GM12875 (cell line): ENCODE results near the gene NFATC1.
A peak's percentile ranks its signal among the peaks of the same experiment; 100 is the strongest.

Experiments
- H3K4me3 ChIP-seq: one replicate; pipeline ENCODE4 v1.5.1; 2011; ENCODE audit warnings: low read depth, low read length, control low read depth
- CTCF ChIP-seq: IDR thresholded peaks from 2 replicates; pipeline ENCODE4 v1.5.1; 2011; ENCODE audit warnings: low read depth, mild to moderate bottlenecking, control low read depth, inconsistent platforms, low read length, moderate library complexity, borderline replicate concordance; ENCODE audit not compliant: insufficient read depth

NFATC1 gene

GRCh38 chr18:79395308-79395640, 456 bp upstream of the NFATC1 start:
- H3K4me3 ChIP-seq = no peak overlapping the region
- no peak for TF ChIP-seq CTCF

DNA sequence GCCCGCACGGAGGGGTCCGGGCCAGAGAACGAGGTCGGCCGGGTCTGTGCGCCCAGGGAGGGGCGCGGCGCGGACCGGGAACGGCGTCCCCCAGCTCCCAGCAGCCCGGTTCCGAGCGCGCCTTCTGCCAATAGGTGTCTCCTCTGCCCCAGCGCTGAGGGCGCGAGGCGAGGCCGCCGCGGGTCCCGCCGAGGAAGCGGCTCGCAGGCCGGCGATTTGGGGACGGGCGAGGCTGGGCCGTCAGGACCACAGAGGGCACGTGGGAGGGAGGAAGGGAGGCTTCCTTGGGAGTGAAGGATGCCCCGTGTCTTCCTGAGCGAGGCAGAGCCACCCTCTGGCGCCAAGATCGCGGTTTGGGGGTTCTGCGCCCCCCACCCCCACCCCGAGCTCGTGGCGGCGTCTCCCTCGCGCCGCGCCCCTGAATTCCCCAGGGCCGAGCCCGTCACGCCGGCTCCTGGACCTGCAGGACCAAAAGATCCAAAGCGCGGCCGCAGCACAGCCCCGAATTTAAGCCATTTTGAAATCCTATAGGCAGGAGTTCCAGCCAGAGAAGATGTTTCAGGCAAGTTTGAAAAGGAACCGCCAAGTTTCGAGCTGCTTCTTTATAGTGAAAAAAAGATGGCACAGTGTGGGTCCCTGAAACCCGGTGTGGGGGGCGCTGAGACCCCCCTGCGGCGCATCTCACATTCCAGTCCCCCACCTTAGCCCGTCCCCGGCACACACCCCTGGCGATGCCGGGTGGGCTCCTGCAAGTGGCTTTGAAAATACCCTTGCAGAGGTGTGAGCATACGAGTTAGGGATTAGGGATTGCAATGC, 909 bp downstream of the NFATC1 start:
- peak overlapping the region; percentile 54 for H3K4me3 ChIP-seq
- TF ChIP-seq CTCF = peak; percentile 41; the same call in 1 of the 2 replicates

DNA sequence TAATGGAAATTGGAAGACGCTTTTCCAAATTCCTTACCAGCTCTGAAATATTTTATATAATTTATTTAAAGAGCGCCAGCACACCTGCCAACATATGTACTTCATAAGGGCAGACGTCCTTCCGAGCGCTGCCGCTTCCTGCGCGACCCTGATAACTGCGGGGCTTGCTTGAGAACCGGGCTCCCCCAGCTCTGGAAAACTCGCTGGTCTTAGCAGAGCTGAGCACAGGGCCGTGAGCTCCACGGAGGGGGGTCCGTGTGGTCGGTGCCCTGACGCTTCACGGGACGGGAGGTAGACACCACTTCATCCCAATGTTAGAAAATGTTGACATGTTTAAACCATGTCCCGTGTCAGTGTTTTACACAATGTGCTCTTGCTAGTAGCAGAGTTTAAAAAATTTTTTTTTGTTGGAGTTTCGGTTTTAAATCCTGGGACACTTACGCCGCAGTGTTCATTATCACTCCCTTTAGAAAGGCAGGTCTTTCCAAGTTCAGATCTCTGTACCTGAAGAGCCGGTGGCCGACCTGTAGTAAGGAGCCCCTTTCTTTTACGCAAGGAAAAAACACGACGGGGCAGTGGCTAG, 1.6 kb downstream of the NFATC1 start:
- H3K4me3 ChIP-seq = no peak overlapping the region
- no peak for TF ChIP-seq CTCF

- no peak for TF ChIP-seq CTCF
- no peak overlapping the region for H3K4me3 ChIP-seq
Measured at GRCh38 chr18:79397830-79398761, 2.4 kb downstream of the NFATC1 start.

DNA sequence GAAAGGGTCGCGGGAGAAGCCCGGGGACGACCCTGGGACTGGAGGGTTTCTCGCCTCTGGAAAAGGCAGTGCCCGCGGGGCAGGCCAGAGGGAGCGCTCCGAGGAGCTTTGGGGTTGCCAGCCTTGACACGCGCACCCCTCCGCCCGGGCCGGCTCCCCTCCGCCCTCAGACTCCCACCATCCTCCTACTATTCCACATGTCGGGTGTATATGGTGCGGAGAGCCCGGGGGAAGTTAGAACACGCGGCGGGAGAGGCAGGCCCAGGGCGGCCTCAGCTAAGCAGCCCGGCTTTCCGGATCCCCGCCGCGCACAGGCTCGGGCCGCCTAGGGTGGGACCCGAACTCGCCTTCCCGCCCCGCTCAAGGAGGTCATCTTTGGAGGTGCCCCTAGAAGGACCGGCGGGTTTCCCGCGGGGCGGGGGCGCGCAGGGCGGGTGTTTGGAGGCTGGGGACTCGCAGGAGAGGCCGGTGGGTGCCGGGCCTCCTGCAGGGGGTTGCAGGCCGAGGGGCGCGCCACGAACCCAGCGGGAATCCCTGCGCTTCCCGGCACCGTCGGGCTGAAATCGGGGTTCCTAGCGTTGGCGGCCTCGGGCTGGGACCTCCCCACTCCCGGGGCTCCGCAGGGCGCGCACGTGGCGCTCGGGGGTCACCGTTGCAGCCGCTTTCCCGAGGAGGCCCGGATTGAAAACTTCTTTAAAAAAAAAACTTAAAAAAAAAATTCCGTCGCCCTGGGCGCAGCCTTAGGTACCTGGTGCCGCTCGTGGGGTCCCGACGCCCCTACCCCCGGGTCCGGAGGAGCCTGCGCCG, 3.7 kb downstream of the NFATC1 start:
- TF ChIP-seq CTCF = no peak
- peak overlapping the region; percentile 70 for H3K4me3 ChIP-seq

DNA sequence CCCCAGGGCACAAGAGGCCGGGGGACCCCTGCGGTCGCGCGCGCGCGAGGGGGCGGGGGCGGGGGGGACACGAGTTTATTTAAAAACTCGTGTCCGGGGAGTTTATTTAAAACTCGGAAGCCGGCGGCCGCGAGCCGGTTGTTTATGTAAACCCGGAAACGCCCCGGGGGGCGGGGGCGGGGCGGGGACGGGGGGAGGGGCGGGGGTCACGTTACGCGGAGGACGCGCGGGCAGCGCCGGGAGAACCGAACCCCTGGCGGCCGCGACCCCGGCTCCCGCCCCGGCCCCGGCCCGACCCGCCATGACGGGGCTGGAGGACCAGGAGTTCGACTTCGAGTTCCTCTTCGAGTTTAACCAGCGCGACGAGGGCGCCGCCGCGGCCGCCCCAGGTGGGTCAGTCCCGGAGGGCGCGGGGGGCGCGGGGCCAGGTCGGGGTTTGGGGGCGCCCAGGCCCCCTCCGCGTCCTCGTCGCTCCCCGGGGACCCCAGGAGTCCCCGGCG, 4.4 kb downstream of the NFATC1 start:
- peak overlapping the region; percentile 70 for H3K4me3 ChIP-seq
- no peak for TF ChIP-seq CTCF
